COR-L47 (cell line): ENCODE data around the gene KIF5A.

Experiments
- DNase-seq: peaks from one replicate; lab custom pipeline; 2025; lab: John Stamatoyannopoulos, UW

KIF5A gene

DNA sequence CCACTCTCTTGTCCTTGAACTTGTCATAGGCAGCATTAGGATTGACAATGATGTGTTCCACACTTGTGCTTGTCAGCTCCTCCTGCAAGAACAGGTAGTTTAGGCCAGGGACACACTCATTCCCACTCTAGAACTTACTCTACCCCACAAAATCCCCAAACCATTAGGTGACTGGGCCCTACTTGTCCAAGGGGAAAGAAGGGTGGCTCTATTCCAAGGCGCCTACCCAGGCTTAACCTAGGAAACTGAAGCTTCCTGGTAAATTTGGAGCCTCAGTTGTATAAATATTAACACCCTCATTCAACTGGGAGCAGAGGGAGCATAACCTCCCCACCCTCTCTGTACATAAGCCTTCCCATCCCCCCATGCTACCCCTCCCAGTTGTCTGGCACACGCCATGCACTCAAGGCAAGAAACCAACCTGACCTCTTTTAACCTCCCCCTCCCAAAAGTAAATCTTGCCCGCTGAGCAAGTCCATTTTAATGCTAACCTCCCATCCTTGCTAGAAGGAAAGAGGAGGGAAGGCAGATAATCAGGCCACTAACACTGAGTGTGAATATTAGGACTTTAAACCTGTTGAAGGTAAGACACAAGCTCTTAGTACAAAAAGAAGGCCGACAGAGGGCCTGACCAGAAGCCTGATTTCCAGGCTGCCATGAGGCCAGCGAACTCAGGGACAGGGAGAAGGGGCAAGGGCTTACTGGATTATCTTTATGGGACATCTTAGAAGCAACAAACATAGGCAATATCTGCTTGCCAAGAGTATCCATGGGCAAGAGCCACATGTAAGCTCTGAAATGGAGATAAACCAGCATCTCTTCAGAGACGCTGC, 13.9 kb upstream of the KIF5A start:
- DNase-seq, result no peak

GRCh38 chr12:57536597-57536942, 13.3 kb upstream of the KIF5A start:
- no peak for DNase-seq

DNA sequence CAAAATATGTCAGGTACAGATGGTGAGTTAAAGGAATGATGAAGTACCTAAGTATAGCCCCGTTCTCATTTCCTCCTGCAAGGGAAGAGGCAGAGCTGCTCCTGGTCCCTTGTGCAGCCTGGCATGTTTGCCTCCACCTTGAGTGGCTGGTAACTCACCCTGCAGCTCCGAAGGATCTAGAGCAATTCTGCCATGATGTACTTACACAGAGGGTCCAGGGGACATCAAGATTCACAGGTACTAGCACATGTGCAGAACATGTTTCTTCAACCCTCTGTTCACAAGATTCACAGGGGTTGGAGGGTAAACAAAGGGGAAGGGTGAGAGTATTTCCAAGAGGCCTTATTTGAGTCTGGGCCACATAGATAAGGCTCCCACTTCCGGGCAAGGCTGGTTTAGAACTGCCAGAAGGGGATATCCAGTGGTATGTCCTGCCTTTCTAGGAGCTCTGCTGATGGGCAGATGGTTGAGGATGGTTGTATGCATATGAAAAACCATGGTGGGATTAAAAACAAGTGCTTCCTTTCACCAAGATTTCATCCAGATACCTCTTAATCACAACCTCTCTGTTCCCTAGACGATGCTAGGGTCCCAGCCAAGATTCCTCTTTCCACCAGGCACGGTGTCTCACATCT, 10.6 kb upstream of the KIF5A start:
- no peak for DNase-seq

GRCh38 chr12:57541001-57541400, 8.8 kb upstream of the KIF5A start:
- DNase-seq, result no peak

DNA sequence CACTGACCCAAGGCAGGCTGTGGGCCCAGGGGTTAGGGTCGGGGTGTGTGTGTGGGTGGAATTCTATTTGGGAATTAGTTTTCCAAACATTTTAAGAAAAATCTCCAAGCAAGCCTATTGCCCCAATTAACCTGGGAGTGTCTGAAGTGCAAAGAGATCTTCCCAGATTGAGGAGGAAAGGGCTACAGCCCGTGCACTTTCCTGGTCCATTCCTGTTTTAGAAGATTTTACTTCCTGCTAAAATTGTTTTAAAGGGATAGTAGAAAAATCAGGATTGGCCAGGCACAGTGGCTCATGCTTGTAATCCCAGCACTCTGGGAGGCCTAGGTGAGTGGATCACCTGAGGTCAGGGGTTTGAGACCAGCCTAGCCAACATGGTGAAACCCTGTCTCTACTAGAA, 8.1 kb upstream of the KIF5A start:
- no peak for DNase-seq

DNA sequence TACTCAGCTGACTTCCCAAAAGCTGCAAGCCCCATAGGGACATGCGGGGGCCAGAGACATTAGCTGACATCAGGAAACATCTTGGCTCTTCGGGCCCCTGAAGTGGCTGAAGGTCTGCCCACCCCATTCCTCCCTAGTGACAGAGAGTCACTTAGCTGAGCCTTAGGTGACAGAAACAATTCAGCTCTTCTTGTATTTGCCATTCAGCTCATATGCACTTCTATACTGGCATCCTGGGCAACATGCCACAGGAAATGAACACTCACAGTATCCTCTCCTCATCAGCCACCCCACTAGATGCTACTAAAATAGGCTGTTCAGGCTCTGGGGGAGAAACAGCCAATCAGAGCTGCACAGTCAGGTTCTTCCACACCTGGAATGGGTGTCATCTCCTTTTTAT, 6.3 kb upstream of the KIF5A start:
- no peak for DNase-seq

- no peak for DNase-seq
Measured at GRCh38 chr12:57545809-57546437, 3.9 kb upstream of the KIF5A start.

DNA sequence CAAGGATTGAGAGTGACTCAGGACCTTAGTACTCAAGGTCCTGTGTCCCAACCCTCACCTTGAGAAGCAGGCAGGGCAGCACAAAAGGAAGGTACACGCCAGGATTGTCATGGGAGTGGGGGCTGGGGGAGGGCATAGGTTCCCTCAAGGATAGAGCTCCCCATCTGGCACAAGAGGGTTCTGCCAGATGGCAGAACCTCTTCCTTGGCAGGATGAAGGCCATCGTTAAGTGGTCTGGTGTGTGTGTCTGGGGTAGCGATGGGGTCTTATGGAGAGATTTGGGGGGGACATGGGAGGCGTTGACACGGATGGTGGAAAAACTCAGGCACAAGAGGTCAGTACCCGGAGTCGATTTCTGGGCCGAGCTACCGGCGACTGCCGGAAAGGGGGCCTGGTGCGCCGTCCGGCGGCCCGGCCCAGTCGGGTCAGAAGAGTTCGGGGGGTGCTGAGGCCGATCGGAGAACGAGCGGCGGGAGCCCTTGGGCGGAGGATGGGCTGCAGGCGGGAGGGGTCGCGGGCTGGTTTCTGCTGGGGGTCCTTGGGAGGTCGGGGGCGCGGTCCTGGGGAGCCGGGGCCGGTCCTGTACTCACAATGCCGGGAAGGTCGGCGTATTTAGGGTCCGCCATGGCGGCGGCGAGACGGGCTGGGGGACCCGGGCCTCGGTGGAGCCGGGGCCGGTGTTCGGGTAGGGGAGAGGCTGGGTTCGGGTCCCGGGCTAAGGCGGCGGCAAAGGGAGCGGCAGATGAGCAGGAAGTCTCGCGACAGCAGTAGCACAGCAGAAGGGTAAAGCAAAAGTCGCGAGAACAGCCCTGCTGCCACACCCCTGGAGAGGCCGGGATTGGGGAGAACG, 3.2 kb upstream of the KIF5A start, which contains the start of gene DCTN2:
Gene DCTN2 (minus strand): TSS at position 755 of the 850 bp plus-strand sequence. CDS start 129 bp downstream, at position 626.
- peak; percentile 94 for DNase-seq

DNA sequence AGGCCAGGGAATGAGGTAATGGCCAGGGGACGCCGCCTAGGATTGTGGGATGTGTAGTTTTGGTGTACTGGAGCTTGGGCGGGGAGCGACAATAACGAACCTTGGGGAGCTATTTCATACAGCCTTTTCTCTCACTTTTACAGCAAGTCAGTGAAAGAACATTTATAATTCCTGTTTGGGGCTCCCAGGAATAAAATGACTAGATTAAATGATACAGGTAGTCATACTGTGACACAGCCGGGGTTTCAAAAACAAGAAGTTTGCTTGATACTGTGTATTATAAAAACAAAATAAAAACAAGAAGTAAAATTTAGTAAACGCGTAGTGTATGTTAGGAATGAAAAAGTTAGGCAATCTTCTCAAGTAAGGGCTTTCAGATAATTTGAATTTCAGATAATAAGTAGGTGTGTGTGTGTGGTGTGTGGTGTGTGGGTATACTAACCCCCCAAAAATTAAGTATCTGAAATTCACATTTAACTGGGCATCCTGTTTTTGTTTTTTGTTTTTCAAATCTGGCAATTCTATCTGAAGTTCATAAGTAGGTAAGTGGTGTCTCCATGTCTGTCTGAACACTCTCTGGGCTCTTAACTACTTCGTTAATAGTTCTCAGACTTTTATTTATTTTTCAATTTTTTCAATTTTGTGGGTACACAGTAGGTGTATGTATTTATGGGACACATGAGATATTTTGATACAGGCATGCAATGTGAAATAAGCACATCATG, 2.4 kb upstream of the KIF5A start:
- DNase-seq, result no peak

DNA sequence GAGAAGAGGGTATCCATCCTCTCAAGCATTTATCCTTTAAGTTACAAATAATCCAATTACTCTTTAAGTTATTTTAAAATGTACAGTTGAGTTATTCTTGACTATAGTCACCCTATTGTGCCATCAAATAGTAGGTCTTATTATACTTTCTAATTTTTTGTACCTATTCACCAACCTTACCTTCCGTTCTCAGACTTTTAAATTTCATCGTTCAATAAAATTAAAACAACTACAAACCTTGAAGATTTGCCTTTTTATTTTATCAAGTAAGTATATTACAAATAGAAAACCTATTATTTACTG, 1.9 kb upstream of the KIF5A start:
- no peak for DNase-seq

DNA sequence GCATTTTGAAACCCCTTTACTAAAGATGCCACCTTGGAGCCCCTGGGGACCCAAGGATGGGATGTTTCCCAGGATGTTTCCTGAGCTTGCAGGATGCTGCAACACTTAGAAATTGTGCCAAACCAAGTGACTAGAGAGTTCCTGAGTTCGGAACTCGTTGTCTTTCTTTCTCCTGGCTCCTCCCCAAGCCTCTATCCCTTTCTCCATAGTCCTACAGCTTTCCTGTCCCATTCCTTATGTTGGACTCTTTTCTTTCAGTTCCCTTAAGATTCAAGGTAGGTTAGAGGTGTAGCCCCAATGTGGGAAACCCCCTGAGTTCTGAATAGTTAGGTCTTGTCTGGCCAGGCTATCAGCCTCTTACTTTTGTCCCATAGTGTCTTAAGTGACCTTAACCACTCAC, 1.4 kb upstream of the KIF5A start:
- DNase-seq, result no peak

DNA sequence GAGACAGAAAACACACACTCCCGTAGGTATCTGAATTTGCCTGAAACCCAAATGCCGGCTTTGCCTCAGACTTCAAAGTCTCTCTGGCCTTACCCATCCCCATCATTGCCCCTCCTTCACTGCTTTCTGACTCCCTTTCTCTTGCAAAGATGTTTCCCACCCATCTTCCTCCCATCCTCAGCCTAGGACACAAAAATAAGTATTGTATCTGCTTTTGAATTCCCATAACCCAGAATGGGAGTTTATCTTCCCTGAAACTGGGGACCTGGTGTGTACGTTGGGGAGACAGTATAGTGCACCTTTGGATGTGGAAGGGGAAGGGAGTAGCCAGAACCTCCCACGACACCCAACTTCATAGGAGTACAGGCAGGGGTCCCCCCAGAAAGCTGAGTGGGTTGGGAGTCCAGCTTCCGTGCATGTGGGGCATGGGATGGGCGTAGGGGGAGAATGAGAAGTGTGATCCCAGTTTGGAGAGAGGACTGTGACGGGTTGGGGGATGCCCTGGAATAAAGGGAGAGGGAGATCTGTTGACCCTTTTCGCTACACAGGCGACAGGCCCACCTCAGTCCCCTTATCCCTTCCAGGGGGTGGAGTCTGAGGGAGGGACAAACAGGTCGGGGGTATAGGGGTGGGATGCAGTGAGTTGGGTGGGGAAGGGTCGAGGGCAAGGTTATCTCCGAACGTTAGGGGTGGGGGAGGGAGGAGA, 488 bp upstream of the KIF5A start:
- DNase-seq, result no peak

GRCh38 chr12:57550641-57551549, 1.1 kb downstream of the KIF5A start:
- DNase-seq, result no peak

DNA sequence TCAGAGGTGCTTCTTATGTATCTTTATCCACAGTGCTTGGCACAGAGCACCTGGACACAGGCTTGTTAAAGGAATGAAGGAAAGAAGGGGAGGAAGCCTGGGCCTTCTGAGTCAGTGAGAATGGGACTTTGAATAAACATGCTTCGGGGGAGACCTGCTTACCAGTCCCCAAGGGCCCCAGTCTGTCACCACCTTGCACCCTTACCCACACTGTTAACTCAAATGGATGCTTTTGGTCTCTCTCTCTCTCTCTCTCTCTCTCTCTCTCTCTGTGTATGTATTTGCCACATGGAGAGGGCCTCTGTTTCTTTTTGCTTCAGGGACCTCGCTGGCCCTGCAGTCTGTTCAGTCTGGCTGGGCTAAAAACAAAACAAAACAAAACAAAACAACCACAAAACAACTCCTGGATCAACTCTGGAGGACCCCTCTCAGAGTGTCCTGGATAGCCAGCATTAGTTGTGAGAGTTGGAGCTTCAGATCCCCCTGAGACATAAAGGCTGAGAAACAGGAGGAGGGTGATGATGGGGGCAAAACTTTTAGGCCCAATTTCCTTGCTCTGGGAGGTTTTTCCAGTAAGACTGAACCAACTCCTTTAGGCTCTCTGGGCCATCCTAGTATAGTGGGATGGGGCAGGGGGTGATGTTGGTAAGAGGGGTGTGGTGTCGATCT, 1.9 kb downstream of the KIF5A start:
- DNase-seq, result no peak

DNA sequence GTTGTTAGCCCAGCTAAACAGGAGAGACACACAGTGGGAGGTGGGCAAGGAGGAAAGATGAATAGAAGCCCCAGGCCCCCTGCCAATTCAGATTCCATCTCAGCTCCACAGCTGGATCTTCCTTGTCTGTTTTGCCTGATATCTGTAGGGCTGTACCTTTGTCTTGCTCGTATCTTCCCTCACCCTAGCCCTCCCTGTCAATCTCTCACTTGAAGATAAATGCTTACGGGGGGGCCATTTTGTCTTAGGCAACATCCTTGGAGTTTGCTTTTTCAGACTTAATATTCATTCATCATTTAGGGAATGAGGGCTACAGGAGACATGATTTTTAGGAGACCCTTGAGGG, 2.4 kb downstream of the KIF5A start:
- DNase-seq, result no peak

DNA sequence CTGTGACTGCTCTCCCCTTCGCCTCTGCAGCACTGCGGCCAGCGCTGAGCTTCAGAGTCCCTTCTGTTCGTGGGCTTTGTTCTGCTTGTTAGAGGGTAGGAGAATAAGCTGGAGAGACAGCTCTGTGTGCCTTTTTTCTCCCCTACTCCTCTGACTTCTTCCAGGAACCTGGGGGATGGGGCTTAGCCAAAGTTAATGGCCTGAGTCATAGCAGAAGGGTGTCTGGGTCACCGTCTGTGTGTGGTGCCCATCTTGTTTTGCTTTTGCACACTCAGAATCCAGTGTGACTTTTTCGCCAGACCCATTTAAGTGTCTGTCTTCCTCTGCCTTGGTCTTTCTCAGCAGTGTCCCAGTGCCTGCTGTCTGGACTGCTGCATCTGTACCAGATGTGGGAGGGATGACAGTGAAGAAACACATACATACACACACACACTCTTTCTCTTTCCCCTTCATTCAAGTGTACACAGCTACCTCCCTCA, 3.0 kb downstream of the KIF5A start:
- no peak for DNase-seq

DNA sequence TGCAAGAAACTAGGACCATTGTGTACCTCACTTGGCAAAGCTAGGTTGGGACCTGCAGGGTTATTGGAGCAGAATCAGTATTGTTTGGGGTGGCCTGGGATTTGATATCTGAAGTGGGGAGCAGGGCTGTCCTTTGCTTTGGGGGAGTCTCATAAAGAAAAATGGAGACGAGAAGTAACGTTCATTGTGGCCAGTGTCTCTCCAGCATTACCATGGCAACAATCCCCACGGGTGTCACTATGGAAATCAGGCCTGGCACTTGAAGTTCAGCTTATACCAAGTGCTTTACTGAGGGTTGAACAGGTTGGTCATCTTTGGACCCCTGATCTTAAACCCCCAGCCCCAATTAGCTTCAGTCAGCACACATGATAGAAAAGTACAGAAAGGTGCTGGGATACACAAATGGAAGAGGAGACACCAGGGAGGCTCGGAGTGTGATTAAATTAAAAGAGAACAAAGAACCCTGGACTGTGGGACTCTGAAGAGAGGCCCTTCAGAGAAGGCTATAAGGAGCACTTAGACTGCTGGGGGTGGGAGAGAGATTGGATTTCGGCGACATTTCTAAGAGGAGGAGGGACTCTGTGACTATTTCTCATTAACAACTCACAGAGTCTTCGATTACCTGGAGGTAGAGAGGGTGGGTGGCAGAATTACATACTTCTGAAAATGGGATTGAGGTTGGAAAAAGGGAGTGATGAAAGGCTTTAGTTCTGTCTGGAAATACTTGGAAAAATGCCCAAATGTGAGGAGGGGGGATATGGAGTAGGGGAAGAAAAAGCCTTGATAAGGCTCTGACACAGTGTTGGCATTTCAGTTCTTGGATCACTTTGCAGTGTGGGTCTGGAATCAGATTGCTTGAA, 3.7 kb downstream of the KIF5A start:
- DNase-seq, result no peak

- no peak for DNase-seq
Measured at GRCh38 chr12:57554453-57554852, 4.6 kb downstream of the KIF5A start.

DNA sequence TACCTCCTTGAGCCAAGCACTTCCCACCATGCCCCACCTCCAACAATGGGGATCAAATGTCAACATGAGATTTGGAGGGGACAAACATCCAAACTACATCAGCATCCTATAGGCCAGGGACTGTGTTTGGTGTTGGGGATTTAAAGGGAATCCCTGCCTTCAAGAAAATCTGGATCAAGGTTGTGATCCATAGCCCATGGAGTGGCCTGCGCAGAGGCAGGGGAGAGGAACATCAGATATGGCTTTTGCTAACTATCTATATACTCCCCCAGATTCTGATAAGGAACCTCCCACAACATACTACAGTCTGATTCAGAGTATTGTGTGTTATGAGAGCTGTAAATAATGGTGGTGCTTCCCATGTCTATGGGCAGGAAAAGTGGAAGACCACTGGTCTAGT, 5.1 kb downstream of the KIF5A start:
- DNase-seq, result no peak
